ENCODE data around the gene CDKN1C.
A peak's percentile ranks its signal among the peaks of the same experiment; 100 is the strongest.

CDKN1C gene

DNA sequence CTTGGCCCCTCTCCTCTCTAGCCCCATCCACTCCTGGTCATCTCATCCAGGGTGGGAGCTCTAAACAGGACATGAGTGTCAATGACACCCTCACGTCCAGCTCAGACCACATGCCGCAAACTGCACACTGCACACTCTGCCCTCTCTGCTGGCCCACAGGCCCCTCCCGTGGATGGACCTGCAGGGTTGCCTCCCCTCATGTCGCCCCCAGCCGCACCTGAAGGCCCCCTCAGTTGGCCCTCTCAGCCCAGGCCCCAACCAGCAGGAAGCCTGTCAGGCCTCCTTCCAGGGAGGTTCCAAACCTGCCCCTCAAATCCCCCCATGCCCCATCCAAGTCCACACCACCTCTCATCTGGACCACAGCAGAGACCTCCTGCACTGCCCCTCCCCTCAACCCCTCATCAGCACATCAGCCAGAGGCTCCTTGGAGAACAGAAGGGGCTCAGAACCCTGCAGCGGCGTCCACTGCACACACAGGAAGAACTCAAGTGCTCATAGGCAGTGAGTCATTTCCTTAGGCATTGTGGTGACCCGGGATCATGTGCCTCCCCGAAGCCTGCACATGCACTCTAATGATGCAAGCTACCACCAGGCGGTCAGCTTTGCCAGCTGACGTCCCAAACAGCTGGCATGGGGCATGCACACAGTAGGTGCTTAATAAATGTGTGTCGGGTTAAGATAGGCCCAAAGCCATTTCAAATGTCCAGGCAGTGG, 12.9 kb upstream of the CDKN1C start:
- 0 out of 2 replicates have a peak, but pooled peaks cover 2% of the 10 kb centered on the region for H3F3A ChIP-seq (ENCODE audit: insufficient read depth, low read length)
- peak overlapping the region; percentile 11; the same call in 1 of the 2 replicates for H3K9ac ChIP-seq (ENCODE audit: low read length)
- no peaks in the 10 kb centered on the region for H3K9me3 ChIP-seq (replicated peaks; ENCODE audit: insufficient read depth, low read length)
- peak overlapping the region; percentile 33; the same call in 1 of the 2 replicates for H3K4me2 ChIP-seq (ENCODE audit: low read depth, low read length)
- peak; percentile 58 for DNase-seq
- H3K4me3 ChIP-seq (ENCODE audit: low read length): no peak overlapping the region
- TF ChIP-seq, protein P1, sequence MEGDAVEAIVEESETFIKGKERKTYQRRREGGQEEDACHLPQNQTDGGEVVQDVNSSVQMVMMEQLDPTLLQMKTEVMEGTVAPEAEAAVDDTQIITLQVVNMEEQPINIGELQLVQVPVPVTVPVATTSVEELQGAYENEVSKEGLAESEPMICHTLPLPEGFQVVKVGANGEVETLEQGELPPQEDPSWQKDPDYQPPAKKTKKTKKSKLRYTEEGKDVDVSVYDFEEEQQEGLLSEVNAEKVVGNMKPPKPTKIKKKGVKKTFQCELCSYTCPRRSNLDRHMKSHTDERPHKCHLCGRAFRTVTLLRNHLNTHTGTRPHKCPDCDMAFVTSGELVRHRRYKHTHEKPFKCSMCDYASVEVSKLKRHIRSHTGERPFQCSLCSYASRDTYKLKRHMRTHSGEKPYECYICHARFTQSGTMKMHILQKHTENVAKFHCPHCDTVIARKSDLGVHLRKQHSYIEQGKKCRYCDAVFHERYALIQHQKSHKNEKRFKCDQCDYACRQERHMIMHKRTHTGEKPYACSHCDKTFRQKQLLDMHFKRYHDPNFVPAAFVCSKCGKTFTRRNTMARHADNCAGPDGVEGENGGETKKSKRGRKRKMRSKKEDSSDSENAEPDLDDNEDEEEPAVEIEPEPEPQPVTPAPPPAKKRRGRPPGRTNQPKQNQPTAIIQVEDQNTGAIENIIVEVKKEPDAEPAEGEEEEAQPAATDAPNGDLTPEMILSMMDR (IDR thresholded peaks at IDR 0.05; ENCODE audit: low read length): no peak
- no peak for TF ChIP-seq EZH2phosphoT487 (IDR thresholded peaks at IDR 0.05; ENCODE audit: low read length)
- no peak for TF ChIP-seq EZH2 (optimal IDR thresholded peaks at IDR 0.05; ENCODE audit: low read depth, low read length)
- no peaks in the 10 kb centered on the region for H3K79me2 ChIP-seq (ENCODE audit: low read length)
- H3K9me2 ChIP-seq (replicated peaks; ENCODE audit: insufficient read depth, low read length): no peaks in the 10 kb centered on the region
- no peaks in the 10 kb centered on the region for H3K27me3 ChIP-seq (replicated peaks; ENCODE audit: insufficient read depth, low read length)
- H3K4me1 ChIP-seq (ENCODE audit: low read length): peaks cover 20% of the 10 kb centered on the region
- peak overlapping the region; percentile 33; the same call in 1 of the 2 replicates for H3K27ac ChIP-seq (ENCODE audit: low read length)
- no peaks in the 10 kb centered on the region for H4K20me1 ChIP-seq (ENCODE audit: insufficient read depth, low read length)
- no peaks in the 10 kb centered on the region for H3K36me3 ChIP-seq (replicated peaks; ENCODE audit: insufficient read depth, low read length)
- peak overlapping the region; percentile 47; the same call in 1 of the 2 replicates for H2AFZ ChIP-seq (ENCODE audit: low read length)

DNA sequence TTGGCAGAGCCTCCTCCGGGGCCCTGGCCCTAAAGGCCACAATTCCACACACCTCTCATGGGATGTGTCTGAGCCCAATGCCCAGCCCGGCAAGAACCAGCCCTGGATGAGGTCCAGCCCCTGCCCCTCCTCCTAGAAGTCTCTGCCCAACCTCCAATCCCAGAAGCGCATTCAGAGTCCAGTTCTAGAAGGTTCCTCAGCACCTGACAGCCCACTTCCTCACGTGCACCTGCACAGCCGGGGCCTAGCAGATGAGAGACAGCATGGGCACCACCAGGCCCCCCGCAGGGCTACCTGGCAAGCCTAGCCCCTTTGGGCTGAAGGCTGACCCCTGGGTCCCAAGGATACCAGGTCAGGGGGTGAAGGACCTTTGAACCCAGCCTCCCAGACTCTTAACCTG, 11.5 kb upstream of the CDKN1C start:
- no peak for DNase-seq
- TF ChIP-seq, protein P1 (IDR thresholded peaks at IDR 0.05; ENCODE audit: low read length): no peak
- TF ChIP-seq EZH2phosphoT487 (IDR thresholded peaks at IDR 0.05; ENCODE audit: low read length) (no peak), EZH2 (optimal IDR thresholded peaks at IDR 0.05; ENCODE audit: low read depth, low read length) (no peak)
- no peak overlapping the region for H3K27ac ChIP-seq (ENCODE audit: low read length)
- H3K9ac ChIP-seq (ENCODE audit: low read length): no peak overlapping the region
- no peak overlapping the region for H2AFZ ChIP-seq (ENCODE audit: low read length)
- no peaks in the 10 kb centered on the region for H3K9me3 ChIP-seq (replicated peaks; ENCODE audit: insufficient read depth, low read length)
- H3K4me3 ChIP-seq (ENCODE audit: low read length): no peak overlapping the region
- peaks cover 14% of the 10 kb centered on the region for H3K4me1 ChIP-seq (ENCODE audit: low read length)
- no peaks in the 10 kb centered on the region for H3K27me3 ChIP-seq (replicated peaks; ENCODE audit: insufficient read depth, low read length)
- no peaks in the 10 kb centered on the region for H3K79me2 ChIP-seq (ENCODE audit: low read length)
- no peak overlapping the region for H3K4me2 ChIP-seq (ENCODE audit: low read depth, low read length)
- no peaks in the 10 kb centered on the region for H4K20me1 ChIP-seq (ENCODE audit: insufficient read depth, low read length)
- 0 out of 2 replicates have a peak, but pooled peaks cover 2% of the 10 kb centered on the region for H3F3A ChIP-seq (ENCODE audit: insufficient read depth, low read length)
- no peaks in the 10 kb centered on the region for H3K36me3 ChIP-seq (replicated peaks; ENCODE audit: insufficient read depth, low read length)
- H3K9me2 ChIP-seq (replicated peaks; ENCODE audit: insufficient read depth, low read length): no peaks in the 10 kb centered on the region

DNA sequence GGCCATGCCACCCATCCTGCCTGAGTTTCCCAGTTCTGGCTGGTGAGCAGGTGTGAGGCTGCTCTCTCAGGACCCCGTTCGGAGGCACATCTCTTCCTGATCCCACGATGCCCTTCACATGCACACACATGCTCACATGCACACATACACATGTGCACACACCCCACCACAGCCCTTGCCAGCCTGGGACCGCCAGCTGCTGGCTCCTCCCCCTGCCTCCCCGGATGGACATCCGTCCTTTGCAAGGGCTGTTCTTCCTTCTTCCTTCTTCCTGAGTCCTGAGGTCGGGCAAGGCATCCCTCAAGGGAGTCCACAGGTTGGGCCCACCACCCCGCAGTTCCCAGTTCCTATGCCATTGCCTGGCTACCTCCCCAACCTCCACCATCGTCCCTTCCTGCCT, 10.5 kb upstream of the CDKN1C start:
- TF ChIP-seq, protein P1 (IDR thresholded peaks at IDR 0.05; ENCODE audit: low read length): no peak
- TF ChIP-seq EZH2phosphoT487 (IDR thresholded peaks at IDR 0.05; ENCODE audit: low read length) (no peak), EZH2 (optimal IDR thresholded peaks at IDR 0.05; ENCODE audit: low read depth, low read length) (no peak)
- H4K20me1 ChIP-seq (ENCODE audit: insufficient read depth, low read length): no peaks in the 10 kb centered on the region
- no peak overlapping the region for H3K4me3 ChIP-seq (ENCODE audit: low read length)
- DNase-seq: no peak
- no peaks in the 10 kb centered on the region for H3K79me2 ChIP-seq (ENCODE audit: low read length)
- H3K9me2 ChIP-seq (replicated peaks; ENCODE audit: insufficient read depth, low read length): no peaks in the 10 kb centered on the region
- H2AFZ ChIP-seq (ENCODE audit: low read length): no peak overlapping the region
- H3K27ac ChIP-seq (ENCODE audit: low read length): no peak overlapping the region
- H3K9me3 ChIP-seq (replicated peaks; ENCODE audit: insufficient read depth, low read length): no peaks in the 10 kb centered on the region
- H3K9ac ChIP-seq (ENCODE audit: low read length): no peak overlapping the region
- no peaks in the 10 kb centered on the region for H3K27me3 ChIP-seq (replicated peaks; ENCODE audit: insufficient read depth, low read length)
- H3F3A ChIP-seq (ENCODE audit: insufficient read depth, low read length): 0 out of 2 replicates have a peak, but pooled peaks cover under 1% of the 10 kb centered on the region
- H3K4me1 ChIP-seq (ENCODE audit: low read length): peaks cover 17% of the 10 kb centered on the region
- no peak overlapping the region for H3K4me2 ChIP-seq (ENCODE audit: low read depth, low read length)
- no peaks in the 10 kb centered on the region for H3K36me3 ChIP-seq (replicated peaks; ENCODE audit: insufficient read depth, low read length)

Data from MM.1S (cell line).